Stimulated activated CD4-positive, alpha-beta T cell treated with anti-CD3 and anti-CD28 coated beads, TNF-alpha, amount 100 ng/mL, for 48 hours (primary cell): ENCODE measurements around the gene ANKS1A.
A peak's percentile ranks its signal among the peaks of the same experiment; 100 is the strongest.
"Not testable (repeated sequence)": the region's sequence is repeated elsewhere in the genome, so short reads cannot be mapped to it uniquely, and the experiment has no call there.

Experiments
- DNase-seq, 3 donors: peaks; one replicate each; pipeline ENCODE4 v3.0.0-alpha.2; 2020; ENCODE audit warnings: low read depth in 3 of 3

ANKS1A gene, protein sequence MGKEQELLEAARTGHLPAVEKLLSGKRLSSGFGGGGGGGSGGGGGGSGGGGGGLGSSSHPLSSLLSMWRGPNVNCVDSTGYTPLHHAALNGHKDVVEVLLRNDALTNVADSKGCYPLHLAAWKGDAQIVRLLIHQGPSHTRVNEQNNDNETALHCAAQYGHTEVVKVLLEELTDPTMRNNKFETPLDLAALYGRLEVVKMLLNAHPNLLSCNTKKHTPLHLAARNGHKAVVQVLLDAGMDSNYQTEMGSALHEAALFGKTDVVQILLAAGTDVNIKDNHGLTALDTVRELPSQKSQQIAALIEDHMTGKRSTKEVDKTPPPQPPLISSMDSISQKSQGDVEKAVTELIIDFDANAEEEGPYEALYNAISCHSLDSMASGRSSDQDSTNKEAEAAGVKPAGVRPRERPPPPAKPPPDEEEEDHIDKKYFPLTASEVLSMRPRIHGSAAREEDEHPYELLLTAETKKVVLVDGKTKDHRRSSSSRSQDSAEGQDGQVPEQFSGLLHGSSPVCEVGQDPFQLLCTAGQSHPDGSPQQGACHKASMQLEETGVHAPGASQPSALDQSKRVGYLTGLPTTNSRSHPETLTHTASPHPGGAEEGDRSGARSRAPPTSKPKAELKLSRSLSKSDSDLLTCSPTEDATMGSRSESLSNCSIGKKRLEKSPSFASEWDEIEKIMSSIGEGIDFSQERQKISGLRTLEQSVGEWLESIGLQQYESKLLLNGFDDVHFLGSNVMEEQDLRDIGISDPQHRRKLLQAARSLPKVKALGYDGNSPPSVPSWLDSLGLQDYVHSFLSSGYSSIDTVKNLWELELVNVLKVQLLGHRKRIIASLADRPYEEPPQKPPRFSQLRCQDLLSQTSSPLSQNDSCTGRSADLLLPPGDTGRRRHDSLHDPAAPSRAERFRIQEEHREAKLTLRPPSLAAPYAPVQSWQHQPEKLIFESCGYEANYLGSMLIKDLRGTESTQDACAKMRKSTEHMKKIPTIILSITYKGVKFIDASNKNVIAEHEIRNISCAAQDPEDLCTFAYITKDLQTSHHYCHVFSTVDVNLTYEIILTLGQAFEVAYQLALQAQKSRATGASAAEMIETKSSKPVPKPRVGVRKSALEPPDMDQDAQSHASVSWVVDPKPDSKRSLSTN

GRCh38 chr6:34888874-34889555 is at the start of gene ANKS1A:
TSS of gene ANKS1A (plus strand) at chr6:34889255. CDS start at chr6:34889403, 148 bp downstream.
- peak; percentile 74 to 92 (median 81) for DNase-seq

DNA sequence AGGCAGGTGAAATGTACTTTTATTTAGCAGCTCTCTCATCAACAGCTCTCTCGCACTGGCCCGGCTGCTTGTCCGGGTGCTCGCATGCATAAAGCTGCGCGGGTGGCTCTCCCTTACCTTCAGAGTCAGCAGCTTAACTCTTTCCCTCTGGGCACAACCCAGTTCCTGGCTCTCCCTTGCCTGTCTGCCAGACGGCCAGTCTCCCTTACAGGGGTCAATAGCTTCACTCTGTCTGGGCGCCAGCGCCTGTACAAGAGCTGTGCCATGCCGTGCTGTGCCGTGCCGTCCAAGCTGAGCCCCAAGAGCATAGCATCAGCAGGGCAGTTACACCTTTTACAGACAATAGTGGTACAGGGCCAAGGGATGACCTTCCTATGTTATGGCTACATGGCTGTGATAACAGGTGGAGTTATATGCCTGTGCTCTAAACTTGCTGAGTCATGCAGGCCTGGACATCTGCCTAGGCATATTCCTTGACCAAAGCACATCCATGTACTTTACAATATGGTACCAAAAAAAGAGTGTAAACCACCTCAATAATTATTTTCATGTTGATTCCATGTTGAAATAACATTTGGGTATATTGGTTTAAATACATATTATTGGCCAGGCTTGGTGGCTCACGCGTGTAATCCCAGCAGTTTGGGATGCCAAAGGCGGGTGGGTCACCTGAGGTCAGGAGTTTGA is 49.2 kb upstream of the ANKS1A start:
- no peak for DNase-seq

DNA sequence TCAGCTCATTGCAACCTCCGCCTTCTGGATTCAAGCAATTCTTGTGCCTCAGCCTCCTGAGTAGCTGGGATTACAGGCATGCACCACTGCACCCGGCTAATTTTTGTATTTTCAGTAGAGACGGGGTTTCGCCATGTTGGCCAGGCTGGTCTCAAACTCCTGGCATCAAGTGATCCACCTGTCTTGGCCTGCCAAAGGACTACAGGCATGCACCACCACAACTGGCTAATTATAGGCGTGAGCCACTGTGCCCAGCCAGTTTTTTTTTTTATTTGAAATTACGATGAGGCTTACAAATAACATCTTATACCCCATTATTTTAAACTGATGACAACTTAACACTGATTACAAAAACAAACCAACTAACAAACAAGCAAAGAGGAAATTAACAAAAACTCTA is 40.0 kb upstream of the ANKS1A start:
- not testable (repeated sequence) for DNase-seq

DNA sequence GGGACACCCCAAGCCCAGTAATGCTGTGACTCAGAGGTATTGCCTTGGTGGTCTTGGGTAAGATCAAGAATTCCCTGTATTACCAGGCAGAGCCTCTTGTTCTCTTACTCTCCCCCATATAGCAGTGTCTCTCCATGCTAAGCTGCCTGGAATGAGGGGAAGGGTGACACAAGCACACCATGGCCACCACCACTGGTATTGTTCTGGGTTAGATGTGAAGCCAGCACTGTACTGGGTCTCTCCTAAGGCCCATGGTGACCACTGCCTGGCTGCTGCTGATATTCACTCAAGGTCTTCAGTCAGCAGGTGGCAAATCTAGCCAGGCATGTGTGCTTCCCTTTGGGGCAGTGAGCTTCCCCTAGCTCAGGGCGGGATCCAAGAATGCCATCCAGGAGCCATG is 37.7 kb upstream of the ANKS1A start:
- no peak for DNase-seq

DNA sequence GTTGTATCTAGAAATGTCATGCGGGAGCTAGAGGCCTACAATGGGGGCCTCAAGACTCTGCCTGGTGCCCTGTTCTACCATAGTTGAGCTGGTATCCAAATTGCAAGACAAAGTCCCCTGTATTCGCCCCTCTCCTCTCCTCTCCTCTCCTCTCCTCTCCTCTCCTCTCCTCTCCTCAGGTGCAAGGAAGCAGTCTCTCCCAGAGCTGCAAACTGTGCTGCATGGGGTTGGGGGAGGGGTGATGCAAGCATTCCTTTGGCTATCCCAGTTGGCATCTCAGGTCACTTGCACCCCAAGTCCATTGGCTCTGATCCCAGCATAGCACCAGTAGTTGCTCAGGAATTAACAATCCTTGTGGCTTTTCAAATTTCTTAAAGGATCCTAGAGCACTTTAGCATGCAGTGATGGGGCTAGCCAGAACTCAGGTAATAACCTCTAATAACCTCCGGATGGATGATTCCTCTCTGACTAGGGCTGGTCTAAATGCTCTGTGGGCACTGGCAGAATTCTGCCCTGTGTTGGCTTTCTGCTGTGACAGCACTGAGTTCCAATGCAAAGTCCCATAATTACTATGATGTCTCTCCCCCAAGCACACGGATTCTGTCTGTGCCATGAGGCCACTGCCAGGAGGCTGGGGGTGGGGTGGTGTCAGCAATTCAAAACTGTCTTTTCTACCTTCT is 36.5 kb upstream of the ANKS1A start:
- DNase-seq = no peak

- DNase-seq = no peak
Measured at GRCh38 chr6:34855463-34855862, 33.6 kb upstream of the ANKS1A start.

DNA sequence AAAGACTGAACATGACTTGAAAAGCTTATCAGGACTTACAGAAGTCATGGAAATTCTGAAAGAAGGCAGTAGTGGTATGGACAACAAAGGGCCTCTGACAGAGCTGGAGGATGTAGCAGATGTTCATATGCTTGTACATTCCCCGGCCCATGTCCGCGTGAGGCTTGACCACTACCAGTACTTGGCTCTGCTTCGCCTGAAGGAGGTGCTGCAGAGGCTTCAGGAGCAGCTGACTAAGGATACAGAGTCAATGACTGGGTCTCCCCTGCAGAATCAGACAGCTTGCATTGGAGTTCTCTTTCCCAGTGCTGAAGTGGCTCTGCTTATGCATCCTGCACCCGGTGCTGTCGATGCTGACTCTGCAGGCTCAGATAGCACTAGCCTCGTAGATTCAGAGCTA is 30.4 kb upstream of the ANKS1A start:
- DNase-seq = no peak

- DNase-seq = no peak
Measured at GRCh38 chr6:34859951-34860350, 29.1 kb upstream of the ANKS1A start.

GRCh38 chr6:34860776-34861175 is 28.3 kb upstream of the ANKS1A start:
- no peak for DNase-seq

DNA sequence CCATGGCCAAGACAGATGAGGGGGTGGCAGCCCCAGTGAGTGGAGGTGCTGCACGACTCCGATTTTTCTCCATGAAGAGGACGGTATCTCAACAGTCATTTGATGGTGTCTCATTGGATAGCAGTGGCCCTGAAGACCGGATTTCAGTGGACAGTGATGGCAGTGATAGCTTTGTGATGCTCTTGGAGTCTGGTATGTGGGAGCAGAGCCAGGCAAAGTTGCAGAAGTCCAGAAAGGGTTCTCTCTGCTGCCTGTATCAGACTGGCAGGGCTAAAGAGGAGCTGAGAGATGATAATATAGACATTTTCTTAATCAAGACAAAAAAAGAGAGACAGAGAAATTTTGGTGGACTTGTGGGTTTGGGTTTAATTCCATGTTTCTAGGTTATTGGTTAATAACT is 25.0 kb upstream of the ANKS1A start:
- no peak for DNase-seq

GRCh38 chr6:34865107-34865506 is 23.9 kb upstream of the ANKS1A start:
- DNase-seq = no peak

DNA sequence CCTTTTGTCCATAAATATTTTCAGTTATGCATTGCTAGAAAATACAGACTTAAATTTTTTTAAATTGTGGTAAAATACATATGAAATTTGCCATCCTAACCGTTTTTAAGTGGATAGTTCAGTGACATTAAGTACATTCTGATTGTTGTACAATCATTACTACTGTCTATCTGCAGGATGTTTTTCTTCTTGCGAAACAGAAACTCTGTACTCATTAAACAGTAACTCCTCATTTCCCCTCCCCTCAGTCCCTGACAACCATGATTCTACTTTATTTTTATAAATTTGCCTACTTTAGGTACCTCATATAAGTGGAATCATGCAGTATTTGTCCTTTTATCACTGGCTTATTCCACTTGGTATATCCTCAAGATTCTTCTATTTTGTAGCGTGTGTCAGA is 22.5 kb upstream of the ANKS1A start:
- no peak for DNase-seq

DNA sequence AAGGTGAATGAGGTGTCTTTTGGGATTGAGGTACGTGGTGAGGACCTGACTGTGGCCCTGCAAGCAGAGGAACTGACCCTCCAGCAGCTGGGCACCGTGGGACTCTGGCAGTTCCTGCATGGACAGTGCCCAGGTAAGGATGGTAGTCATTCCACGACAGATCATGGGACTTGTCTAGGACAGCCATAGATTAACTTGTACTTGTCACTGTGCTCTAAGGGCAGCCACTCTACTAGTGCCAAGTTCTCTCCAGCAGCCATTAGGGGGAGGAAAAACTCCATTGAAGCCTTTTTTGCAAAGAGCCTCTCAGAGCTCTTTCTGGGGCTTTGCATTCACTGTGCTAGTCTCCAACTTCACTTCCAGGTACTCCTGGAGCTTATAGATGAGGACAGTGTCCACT is 21.6 kb upstream of the ANKS1A start:
- no peak for DNase-seq

- DNase-seq = no peak
Measured at GRCh38 chr6:34871853-34872252, 17.2 kb upstream of the ANKS1A start.

GRCh38 chr6:34872332-34872731 is 16.7 kb upstream of the ANKS1A start:
- no peak for DNase-seq

DNA sequence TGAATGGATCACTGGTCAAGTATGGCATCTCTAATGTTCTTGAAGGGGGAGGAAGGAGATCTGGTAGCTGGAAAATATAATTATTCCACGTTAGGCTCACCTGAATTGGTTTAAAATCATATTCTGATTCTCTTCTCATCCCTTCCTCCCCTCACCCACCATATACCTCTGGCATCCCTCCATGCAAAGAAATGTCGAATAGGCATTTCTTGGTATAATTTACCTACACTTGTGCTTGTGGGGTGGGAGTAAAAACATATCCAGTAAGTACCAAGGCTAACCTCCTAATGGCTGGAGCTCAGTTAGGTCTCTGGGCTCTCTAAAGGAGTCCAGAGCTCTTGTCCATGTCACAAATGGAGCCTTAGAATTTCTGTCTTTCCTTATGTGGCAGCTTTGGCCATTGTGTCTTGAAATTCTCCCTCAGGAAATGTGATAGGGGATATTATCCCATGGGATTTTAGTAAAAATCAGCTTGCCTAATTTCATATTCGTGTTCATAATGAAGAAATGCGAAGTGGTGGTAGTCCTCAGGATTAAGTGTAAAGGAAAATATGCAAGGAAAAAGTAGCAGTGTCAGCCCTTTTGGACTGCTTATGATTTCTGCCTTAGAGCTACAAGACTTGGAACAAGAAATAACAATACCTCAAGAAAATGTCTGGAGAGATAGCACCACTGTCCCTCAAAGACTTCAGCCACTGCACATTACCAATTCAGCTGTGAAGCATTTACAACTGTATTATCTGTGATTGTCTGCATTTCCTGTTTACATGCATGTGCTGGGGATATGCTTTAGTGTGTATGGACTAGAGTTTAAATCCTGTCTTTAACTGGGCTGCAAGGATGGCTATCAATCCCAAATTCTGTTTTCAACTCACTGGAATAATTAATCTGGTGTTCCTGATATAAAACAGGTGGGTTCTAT is 13.5 kb upstream of the ANKS1A start:
- no peak for DNase-seq

- no peak for DNase-seq
Measured at GRCh38 chr6:34876472-34876871, 12.6 kb upstream of the ANKS1A start.

- DNase-seq = no peak
Measured at GRCh38 chr6:34877259-34877658, 11.8 kb upstream of the ANKS1A start.

- no peak for DNase-seq
Measured at GRCh38 chr6:34877869-34878485, 11.1 kb upstream of the ANKS1A start.
